HUDEP-2 (cell line): ENCODE measurements around the gene PFKFB2.

Experiments
- DNase-seq, 76 experiments: peaks; one replicate each; lab custom pipeline; 2025; ENCODE audit not compliant: unreplicated experiment in 76 of 76; lab: John Stamatoyannopoulos, UW

Gene PFKFB2

GRCh38 chr1:207021139-207021861 is 31.8 kb upstream of the PFKFB2 start:
- DNase-seq, result peak in 61 of 76 experiments; percentile 11 to 85 (median 48)

- peak in 4 of 76 experiments; percentile 33 to 43 (median 39) for DNase-seq
Observed at GRCh38 chr1:207021876-207022596, 31.0 kb upstream of the PFKFB2 start.

GRCh38 chr1:207022996-207023679 is 29.9 kb upstream of the PFKFB2 start:
- DNase-seq, result peak in 3 of 76 experiments; percentile 18 to 55 (median 35)

- peak in 75 of 76 experiments; percentile 64 to 99 (median 93) for DNase-seq
Observed at GRCh38 chr1:207024202-207025145, 28.6 kb upstream of the PFKFB2 start.

GRCh38 chr1:207025146-207025880 is 27.8 kb upstream of the PFKFB2 start:
- DNase-seq, result peak in 24 of 76 experiments; percentile 19 to 71 (median 48)

- DNase-seq, result no peak
Observed at GRCh38 chr1:207026104-207026534, 27.0 kb upstream of the PFKFB2 start.

GRCh38 chr1:207027206-207027777 is 25.8 kb upstream of the PFKFB2 start:
- no peak for DNase-seq

- no peak for DNase-seq
Observed at GRCh38 chr1:207027921-207028320, 25.2 kb upstream of the PFKFB2 start.

GRCh38 chr1:207028884-207029650 is 24.0 kb upstream of the PFKFB2 start:
- DNase-seq, result peak in 4 of 76 experiments; percentile 16 to 25 (median 20)

- no peak for DNase-seq
Observed at GRCh38 chr1:207029701-207030521, 23.2 kb upstream of the PFKFB2 start.

- DNase-seq, result no peak
Observed at GRCh38 chr1:207030522-207031009, 22.5 kb upstream of the PFKFB2 start.

GRCh38 chr1:207031016-207031415 is 22.1 kb upstream of the PFKFB2 start:
- DNase-seq, result no peak

GRCh38 chr1:207031632-207032264 is 21.3 kb upstream of the PFKFB2 start:
- DNase-seq, result no peak

GRCh38 chr1:207032528-207033017 is 20.5 kb upstream of the PFKFB2 start, which contains the start of gene C1orf116:
C1orf116 (minus strand) TSS chr1:207032756; CDS start chr1:207027598, 5,158 bp downstream.
- DNase-seq, result no peak

GRCh38 chr1:207033302-207033701 is 19.8 kb upstream of the PFKFB2 start:
- no peak for DNase-seq

- DNase-seq, result no peak
Observed at GRCh38 chr1:207034208-207034607, 18.9 kb upstream of the PFKFB2 start.

- no peak for DNase-seq
Observed at GRCh38 chr1:207034998-207035397, 18.1 kb upstream of the PFKFB2 start.
